AG09319 (cell line): ENCODE results near the gene KIAA1958.

ENCODE experiments used
- DNase-seq: peaks from one replicate; pipeline ENCODE4 v3.0.0-alpha.2; 2010; ENCODE audit warnings: low read depth; ENCODE audit errors: extremely low read depth
- TF ChIP-seq, protein P1 (sequence below): IDR thresholded peaks from 2 replicates; pipeline ENCODE4 v1.5.1; 2011; ENCODE audit warnings: low read depth, mild to moderate bottlenecking, inconsistent platforms, low read length, moderate library complexity

Gene KIAA1958, protein sequence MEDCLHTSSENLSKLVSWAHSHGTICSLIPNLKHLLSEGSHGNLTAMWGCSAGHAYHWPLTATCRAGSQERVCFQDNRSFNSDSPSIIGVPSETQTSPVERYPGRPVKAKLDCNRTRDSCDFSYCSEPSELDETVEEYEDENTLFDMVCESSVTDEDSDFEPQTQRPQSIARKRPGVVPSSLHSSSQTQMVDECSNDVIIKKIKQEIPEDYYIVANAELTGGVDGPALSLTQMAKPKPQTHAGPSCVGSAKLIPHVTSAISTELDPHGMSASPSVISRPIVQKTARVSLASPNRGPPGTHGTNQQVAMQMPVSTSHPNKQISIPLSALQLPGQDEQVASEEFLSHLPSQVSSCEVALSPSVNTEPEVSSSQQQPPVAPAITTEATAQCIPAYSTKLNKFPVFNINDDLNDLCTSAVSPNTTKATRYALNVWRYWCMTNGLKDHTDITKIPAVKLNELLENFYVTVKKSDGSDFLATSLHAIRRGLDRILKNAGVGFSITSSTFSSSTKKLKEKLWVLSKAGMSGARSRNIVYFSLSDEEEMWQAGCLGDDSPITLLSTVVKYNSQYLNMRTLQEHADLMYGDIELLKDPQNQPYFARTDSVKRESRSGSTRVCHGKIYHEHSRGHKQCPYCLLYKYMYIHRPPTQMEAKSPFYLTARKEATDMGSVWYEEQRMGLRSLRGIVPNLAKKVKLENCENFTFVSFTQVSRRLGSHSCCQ

DNA sequence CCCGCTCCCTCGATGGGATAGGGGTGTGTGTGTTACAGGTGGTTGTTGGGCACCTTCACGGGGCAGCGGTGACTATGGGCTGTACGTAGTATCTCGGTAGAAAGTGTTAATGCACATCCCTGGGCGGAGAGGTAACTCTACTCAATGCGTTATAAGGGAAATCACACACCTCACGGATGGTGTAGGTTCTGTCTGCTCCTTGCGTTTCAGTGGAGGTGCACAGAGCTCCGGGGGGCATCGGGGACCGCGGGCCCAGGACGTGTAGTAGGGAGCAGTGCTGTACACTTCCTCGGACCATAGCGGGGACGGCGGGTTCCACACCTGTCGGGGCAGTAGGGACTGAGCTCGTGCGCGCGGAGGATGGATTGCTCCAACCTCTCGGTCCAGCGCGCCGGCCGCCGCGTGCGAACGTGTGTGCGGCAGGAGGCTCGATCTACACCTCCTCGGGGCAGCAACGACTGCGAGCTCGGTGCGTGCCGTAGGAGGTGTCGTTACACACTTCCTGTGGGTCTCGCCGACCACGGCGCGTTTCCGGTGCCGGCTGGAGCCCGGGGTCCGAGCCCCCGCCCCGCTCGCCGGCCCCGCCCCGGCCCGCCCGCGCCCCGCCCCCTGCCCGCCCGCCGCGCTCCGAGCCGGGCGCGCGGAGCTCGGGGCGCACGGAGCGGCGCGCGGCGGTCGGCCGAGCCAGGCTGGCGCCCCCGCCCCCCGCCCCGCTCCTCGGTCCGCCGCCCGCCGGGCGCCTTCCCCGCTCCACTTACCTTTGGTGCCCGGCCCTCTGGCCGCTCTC is at the start of gene KIAA1958:
KIAA1958 (plus strand) TSS at position 607 of the 787 bp plus-strand sequence. CDS start 87,254 bp downstream, outside the sequence.
- TF ChIP-seq, protein P1, sequence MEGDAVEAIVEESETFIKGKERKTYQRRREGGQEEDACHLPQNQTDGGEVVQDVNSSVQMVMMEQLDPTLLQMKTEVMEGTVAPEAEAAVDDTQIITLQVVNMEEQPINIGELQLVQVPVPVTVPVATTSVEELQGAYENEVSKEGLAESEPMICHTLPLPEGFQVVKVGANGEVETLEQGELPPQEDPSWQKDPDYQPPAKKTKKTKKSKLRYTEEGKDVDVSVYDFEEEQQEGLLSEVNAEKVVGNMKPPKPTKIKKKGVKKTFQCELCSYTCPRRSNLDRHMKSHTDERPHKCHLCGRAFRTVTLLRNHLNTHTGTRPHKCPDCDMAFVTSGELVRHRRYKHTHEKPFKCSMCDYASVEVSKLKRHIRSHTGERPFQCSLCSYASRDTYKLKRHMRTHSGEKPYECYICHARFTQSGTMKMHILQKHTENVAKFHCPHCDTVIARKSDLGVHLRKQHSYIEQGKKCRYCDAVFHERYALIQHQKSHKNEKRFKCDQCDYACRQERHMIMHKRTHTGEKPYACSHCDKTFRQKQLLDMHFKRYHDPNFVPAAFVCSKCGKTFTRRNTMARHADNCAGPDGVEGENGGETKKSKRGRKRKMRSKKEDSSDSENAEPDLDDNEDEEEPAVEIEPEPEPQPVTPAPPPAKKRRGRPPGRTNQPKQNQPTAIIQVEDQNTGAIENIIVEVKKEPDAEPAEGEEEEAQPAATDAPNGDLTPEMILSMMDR, result no peak
- DNase-seq, result no peak

DNA sequence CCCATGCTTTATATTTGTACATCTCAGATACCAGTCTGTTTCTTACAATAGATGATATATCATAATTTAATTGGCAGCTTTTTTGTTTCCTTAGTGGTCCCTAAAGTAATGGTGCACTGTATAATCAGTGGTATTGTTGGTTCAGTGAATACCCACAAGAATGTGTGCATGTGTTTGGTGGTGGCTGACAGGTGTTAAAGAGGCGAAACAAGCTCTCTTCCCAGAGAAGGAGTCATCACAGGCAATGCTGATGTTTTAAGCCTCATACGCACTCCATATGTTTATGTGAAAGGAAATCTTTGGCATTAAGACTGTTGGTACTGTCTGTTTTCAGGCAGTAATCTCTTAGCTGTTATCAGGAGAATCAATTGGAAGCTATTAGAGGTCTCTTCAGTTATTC is 49.2 kb upstream of the KIAA1958 start:
- DNase-seq, result no peak
- TF ChIP-seq, protein P1, result no peak

DNA sequence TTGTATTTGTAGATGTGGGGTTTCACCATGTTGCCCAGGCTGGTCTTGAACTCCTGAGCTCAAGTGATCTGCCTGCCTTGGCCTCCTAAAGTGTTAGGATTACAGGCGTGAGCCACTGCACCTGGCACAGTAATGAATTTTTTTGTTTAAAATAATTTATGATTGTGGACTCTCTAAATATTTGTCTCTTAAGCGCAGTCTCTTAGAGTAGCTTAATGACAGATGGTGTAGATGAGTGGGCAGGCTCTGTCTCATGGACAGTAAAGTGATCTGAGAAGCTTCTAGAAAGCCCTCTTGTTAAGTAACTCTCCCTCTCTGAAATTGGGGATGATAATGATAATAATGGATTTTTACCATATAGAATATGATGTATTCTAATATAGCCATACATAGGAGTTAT is 47.5 kb upstream of the KIAA1958 start:
- DNase-seq, result no peak
- TF ChIP-seq, protein P1, result no peak

DNA sequence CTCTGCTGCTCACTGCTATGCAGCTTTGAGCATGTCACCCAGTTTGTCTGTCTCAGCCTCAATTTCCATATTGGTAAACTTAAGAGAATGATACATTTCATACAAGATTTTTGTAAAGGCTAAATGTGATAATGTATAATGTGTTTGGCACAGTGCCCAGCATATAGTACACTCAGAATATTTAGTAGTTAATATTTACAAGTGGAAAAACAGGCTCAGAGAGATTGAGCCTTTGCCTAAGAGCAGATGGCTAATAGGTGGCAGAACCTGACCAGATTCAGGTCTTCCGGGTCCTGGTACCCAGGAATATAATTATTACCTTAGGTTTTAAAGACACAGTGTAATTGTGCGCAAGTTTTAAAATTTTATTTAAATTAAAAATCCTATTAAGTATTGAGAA is 46.8 kb upstream of the KIAA1958 start:
- TF ChIP-seq, protein P1, result no peak
- DNase-seq, result no peak

DNA sequence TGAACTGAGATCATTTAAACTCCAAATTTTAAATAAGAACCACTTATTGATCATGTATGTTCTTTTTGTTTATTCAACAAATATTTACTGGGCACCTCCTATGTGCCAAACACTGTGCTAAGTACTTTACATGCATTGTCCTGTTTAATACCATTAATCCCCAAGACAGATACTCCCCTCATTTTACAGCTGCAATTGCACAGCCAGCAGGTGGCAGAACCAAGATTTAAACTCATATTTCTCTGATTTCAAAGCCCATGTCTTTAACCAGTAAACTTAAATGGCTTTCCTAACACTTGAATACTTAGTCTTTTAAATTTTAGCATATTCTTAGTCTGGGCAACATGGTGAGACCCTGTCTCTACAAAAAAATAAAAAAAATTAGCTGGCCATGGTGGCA is 43.4 kb upstream of the KIAA1958 start:
- TF ChIP-seq, protein P1, result peak; percentile 48
- DNase-seq, result no peak

DNA sequence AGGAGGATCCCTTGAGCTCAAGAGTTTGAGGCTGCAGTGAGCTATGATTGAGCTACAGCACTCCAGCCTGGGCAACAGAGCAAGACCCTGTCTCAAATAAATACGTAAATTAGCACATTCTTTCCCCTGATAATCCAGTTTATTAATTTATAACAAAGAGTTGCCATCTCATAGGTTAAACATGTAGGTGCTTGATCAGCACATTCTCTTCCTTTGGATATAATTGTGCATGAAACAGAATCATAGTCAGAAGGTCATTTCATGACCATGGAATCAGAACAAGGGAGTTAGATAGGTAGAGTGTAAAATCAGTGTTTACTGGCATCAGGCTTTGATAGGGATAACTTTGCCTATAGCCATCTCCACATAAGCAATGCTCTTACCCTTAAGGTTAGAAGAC is 43.0 kb upstream of the KIAA1958 start:
- TF ChIP-seq, protein P1, result no peak
- DNase-seq, result no peak

DNA sequence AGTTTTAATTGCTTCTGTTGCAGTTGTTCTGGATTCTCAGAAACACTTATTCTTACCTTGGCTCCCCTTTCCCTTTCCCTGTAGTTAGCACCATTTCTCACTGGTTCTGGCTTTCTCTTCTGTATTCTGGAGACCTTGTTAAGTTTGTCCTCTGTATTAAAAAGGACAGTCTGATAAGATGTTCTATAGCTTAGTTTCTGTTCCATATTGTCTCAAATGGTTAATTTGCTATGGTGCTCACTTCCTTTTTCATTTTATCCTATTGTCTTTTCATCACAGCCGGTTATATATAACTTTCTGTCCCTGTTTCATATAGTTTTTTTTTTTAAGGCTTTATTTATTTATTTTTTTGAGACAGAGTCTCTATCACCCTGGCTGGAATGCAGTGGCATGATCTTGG is 41.4 kb upstream of the KIAA1958 start:
- DNase-seq, result no peak
- TF ChIP-seq, protein P1, result no peak
